Stimulated activated CD8-positive, alpha-beta memory T cell treated with anti-CD3 and anti-CD28 coated beads, Interleukin-15, amount 100 ng/mL, for 4 hours (primary cell): ENCODE data around the gene RPUSD4.

Experiments used
- DNase-seq, 2 donors: peaks; one replicate each; pipeline ENCODE4 v3.0.0-alpha.2; 2020; ENCODE audit warnings: low read depth in 2 of 2

Gene RPUSD4

DNA sequence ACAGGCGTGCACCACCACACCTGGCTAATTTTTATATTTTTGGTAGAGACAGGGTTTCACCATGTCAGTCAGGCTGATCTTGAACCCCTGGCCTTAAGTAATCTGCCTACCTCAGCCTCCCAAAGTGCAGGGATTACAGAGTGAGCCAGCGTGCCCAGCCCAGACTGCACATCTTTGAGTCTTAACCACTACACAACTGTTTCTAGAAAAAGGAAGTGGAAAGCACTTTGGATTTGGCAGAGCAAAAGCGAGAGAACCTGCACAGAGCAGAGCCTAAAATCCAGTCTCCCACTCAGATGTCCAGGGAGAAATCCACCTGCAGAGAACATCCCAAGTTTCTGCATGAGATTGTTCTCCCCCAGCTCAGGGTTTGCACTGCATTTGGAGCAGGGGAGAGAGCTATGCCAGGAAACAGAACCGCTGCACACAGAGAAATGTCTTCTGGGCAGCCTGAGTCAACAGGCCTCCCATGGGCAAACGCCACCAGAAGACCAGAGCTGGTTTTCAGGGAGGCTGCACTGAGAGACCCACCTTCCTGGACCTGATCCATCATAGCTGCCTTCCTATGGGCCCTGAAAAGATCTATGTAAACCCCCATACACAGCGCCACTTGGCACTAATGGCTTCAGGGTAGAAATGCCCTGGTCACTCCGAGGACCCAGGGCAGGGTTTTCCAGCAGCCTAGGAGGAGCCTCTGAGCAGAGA lies 54.0 kb downstream of the RPUSD4 start:
- DNase-seq: no peak

DNA sequence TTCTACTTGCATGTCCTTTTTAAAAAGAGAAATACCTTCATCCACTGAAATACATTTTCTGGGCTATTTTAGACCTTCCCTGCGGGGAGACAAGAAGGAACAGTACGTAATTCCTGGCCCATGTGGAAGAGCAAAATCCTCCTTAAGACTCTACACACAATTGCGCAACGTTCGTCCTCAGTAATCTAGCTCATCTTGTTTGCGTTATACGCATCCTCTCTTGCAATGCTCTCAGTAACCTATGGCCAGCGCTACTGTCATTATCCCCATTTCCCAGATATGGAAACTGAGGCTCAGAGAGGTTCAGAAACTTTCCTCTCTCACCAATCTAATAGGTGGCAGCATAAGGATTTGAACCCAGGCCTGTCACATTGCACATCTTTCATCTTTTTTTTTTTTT lies 54.6 kb downstream of the RPUSD4 start:
- no peak for DNase-seq

DNA sequence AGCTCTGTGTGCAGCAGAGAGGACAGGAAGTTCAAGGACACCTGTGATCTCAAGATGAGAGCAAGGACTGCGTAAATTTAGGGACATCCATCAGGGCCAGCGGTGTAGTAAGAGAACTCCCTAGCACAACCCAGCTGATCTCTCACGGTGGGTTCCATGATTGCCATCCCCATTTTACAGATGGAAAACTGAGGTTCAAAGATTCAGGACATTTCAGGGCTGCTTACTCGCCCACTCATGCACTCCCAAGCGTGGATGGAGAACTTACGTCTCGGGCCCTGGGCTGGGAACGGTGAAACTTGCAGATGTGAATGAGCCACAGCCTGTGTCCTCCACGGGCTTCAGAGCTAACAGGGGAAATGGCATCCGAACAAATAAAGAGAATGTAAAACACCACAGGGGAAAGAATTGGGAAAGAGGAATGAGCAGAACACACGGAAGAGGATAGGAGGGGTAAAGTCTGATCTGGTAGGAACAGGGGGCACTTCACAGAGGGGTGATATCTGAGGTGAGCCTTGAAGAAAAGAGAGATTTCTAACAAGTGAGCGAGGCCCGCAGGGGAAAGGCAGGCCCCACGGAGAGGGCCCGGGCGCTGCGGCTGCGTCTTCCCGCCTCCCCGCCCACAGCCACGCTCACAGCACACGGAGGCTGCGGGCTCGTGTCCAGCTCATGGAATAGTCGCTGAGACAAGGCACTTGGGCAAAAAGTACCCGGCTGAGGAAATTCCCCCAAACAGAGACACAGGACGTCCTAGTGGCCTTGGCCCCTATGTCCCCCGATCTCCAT lies 55.9 kb downstream of the RPUSD4 start:
- DNase-seq: no peak

DNA sequence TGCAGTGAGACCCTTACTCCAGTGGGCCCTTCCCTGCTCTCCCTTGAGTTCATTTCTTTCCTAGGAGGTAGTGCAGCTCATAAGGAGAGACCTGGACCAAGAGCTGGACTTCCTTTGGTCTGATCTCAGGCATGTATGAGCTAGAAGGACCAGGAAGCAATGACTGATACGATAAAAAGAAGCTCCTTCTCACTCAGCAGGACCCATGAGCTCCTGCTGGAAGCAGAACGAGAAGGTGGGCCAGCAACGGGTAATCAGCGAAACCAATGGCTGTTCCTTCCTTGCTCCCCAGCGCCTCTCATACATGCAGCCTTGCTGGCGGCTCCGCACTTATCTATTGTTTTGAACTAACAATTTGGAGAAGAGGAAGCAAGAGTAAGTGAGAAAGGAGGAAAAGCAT lies 56.8 kb downstream of the RPUSD4 start:
- no peak for DNase-seq

DNA sequence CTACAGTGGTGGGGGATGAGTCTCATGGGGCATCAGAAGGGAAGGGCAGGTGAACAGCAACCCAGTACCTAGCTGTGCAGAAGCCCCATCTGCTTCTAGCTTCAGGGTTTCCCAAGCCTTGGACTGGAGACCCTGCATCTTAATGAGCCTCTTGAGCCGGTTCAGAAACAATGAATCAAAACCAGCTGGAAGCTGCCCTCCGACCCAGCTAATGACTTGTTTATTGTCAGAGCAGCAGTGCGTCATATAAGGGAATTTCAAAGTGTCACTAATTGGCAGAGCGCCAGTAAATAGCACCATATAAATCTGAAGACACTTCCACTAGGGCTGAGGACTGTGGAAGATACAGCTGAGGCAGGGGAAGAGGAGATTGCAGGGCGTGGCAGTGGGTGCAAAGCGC lies 57.5 kb downstream of the RPUSD4 start:
- no peak for DNase-seq

DNA sequence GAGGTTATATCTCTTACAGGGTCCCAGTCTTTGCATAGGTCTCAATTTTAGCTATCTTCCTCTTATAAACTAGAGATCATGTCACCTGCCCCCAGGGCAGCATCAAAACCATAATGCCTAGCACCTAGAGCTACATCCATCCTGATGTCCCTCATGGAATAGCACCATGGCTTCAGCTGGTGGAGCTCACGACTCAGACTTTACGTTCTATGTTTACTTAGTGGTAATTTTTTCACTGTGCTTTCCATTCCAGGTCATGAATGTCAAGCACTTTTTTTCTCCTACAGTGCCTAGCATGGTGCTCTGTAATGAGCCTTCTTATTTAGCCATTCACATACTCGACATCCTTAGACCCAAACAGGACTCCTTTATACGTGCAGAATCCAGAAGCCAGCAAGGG lies 58.4 kb downstream of the RPUSD4 start:
- DNase-seq: no peak

DNA sequence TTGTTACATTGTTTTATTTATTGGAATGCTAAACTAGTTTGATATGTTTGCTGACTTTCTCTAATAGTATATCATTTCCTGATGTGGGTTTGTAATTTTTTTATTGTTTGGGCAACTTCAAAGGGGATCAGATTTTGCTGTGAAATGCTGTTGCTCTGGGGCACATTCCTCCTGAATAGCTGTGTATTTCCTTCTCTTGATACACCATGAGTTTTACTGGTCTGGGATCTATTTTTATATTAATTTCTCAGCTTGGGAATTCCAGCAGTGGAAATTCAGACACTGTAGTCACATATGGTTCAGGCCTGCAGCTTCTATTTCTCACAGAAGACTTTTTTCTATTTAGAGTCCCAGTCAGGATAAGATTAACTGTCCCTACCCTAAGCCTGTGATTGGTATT lies 58.9 kb downstream of the RPUSD4 start:
- no peak for DNase-seq

DNA sequence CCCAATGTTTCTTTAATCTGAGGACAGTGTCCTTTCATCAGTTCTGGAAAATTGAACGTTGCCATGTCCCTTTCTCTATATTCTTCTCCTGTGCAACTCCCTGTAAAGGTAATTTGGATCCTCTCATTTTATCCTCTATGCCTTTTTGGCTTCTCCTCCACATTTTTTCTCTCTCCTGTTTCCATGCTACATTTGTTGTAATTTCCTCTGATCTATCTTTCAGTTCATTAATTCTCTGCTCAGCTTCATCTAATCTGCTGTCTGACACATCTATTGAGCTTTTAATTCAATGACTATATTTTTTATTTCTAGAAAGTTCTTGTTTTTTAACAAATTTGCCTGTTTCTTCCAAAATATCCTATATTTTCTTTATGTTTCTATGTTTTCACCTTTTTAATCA lies 59.3 kb downstream of the RPUSD4 start:
- no peak for DNase-seq
